GM23338 (cell line): Measurements from ENCODE around the gene CRYAB. TPM values are rescaled to one million over a fixed set of nuclear protein-coding genes. Genes with fewer than 3 reads are reported as not detected.

ENCODE experiments used
- ATAC-seq: fragments of 200-7000 bp; cut with Tn5 transposase; 3 replicates; pipeline ENCODE4 v1.9.1; 2020
- DNase-seq: peaks from one replicate; pipeline ENCODE4 v3.0.0-alpha.2; 2015; ENCODE audit warnings: low spot score
- H2AFZ ChIP-seq: fragments of 200-600 bp; sonication (generic); 2 replicates; pipeline ENCODE4 v1.8.0; 2016; ENCODE audit warnings: antibody characterized with exemption, mild to moderate bottlenecking, moderate library complexity
- H3F3A ChIP-seq: fragments of 200-600 bp; sonication (generic); replicated peaks from 2 replicates; pipeline ENCODE4 v1.8.0; 2017; ENCODE audit warnings: antibody characterized with exemption, mixed run types, low read depth
- H3K27ac ChIP-seq: fragments of 200-600 bp; sonication (generic); 2 replicates; pipeline ENCODE4 v1.6.1; 2016; ENCODE audit warnings: low read depth
- H3K27me3 ChIP-seq: fragments of 200-600 bp; sonication (generic); 2 replicates; pipeline ENCODE4 v1.8.0; 2016; ENCODE audit warnings: mild to moderate bottlenecking, mixed run types, moderate library complexity; ENCODE audit not compliant: insufficient read depth
- H3K36me3 ChIP-seq: fragments of 200-600 bp; sonication (generic); 2 replicates; pipeline ENCODE4 v1.8.0; 2016; ENCODE audit warnings: mild to moderate bottlenecking; ENCODE audit not compliant: insufficient read depth
- H3K4me1 ChIP-seq: fragments of 200-600 bp; sonication (generic); 2 replicates; pipeline ENCODE4 v1.8.0; 2016; ENCODE audit warnings: mild to moderate bottlenecking, moderate library complexity; ENCODE audit not compliant: insufficient read depth
- H3K4me2 ChIP-seq: fragments of 200-600 bp; sonication (generic); 2 replicates; pipeline ENCODE4 v1.7.1; 2017; ENCODE audit warnings: mixed run types
- H3K4me3 ChIP-seq: fragments of 200-600 bp; sonication (generic); 2 replicates; pipeline ENCODE4 v1.6.1; 2016; ENCODE audit warnings: mixed run types
- H3K79me2 ChIP-seq: fragments of 200-600 bp; sonication (generic); replicated peaks from 2 replicates; pipeline ENCODE4 v1.8.0; 2017; ENCODE audit warnings: mild to moderate bottlenecking; ENCODE audit not compliant: insufficient read depth
- H3K9me2 ChIP-seq: fragments of 200-600 bp; sonication (generic); 2 replicates; pipeline ENCODE4 v1.8.0; 2017; ENCODE audit not compliant: insufficient read depth
- H4K20me1 ChIP-seq: fragments of 200-600 bp; sonication (generic); replicated peaks from 2 replicates; pipeline ENCODE4 v1.8.0; 2017; ENCODE audit warnings: mild to moderate bottlenecking; ENCODE audit not compliant: insufficient read depth
- H3K27ac Mint-ChIP-seq: 2 replicates; pipeline ENCODE4 v1.8.0; 2020; ENCODE audit warnings: inconsistent platforms, mild to moderate bottlenecking, moderate library complexity, mixed read lengths
- H3K27me3 Mint-ChIP-seq: 3 replicates; pipeline ENCODE4 v1.8.0; 2022; ENCODE audit warnings: low read depth, mild to moderate bottlenecking, moderate library complexity, mixed read lengths, inconsistent platforms; ENCODE audit not compliant: insufficient read depth, poor library complexity
- H3K36me3 Mint-ChIP-seq: 3 replicates; pipeline ENCODE4 v1.8.0; 2021; ENCODE audit warnings: low read depth, mild to moderate bottlenecking, inconsistent platforms, moderate library complexity, mixed read lengths
- H3K4me1 Mint-ChIP-seq: 3 replicates; pipeline ENCODE4 v1.8.0; 2020; ENCODE audit warnings: mild to moderate bottlenecking, inconsistent platforms, mixed read lengths
- H3K4me3 Mint-ChIP-seq: 3 replicates; pipeline ENCODE4 v1.8.0; 2021; ENCODE audit warnings: moderate library complexity, mild to moderate bottlenecking, inconsistent platforms, mixed read lengths
- H3K9me3 Mint-ChIP-seq: 3 replicates; pipeline ENCODE4 v1.8.0; 2020; ENCODE audit warnings: moderate library complexity, mild to moderate bottlenecking, inconsistent platforms, mixed read lengths
- CREB1 ChIP-seq: fragments of 250-450 bp; sonication (Bioruptor Pico); IDR thresholded peaks from 2 replicates; pipeline ENCODE4 v1.5.0; 2020; ENCODE audit warnings: low read depth, mild to moderate bottlenecking, moderate library complexity
- CTCF ChIP-seq, 2 experiments: fragments of 200-600 bp in 1 of 2; sonication (generic) in 1 of 2; conservative IDR thresholded peaks; 2 replicates each; pipeline versions ENCODE4 v1.5.1 to v1.6.1; 2016 to 2017; ENCODE audit warnings: antibody characterized with exemption in 2 of 2, low read depth in 2 of 2, mild to moderate bottlenecking in 2 of 2, moderate library complexity in 1 of 2
- ETS1 ChIP-seq: IDR thresholded peaks from 2 replicates; pipeline ENCODE4 v1.6.1; 2016; ENCODE audit warnings: antibody characterized with exemption
- EZH2phosphoT487 ChIP-seq: fragments of 200-600 bp; sonication (generic); IDR thresholded peaks from one replicate; pipeline ENCODE4 v1.8.1; 2018; ENCODE audit warnings: antibody characterized with exemption; ENCODE audit not compliant: unreplicated experiment
- JUNB ChIP-seq: IDR thresholded peaks from one replicate; pipeline ENCODE4 v1.6.1; 2016; ENCODE audit warnings: antibody characterized with exemption; ENCODE audit not compliant: unreplicated experiment
- NANOG ChIP-seq: IDR thresholded peaks from 2 replicates; pipeline ENCODE4 v1.6.1; 2016; ENCODE audit warnings: antibody characterized with exemption, borderline replicate concordance
- REST ChIP-seq: IDR thresholded peaks from one replicate; pipeline ENCODE4 v1.6.1; 2018; ENCODE audit warnings: antibody characterized with exemption; ENCODE audit not compliant: unreplicated experiment
- STAT1 ChIP-seq: IDR thresholded peaks from one replicate; pipeline ENCODE4 v1.6.1; 2016; ENCODE audit warnings: antibody characterized with exemption; ENCODE audit not compliant: unreplicated experiment
- ZNF331 ChIP-seq: fragments of 250-450 bp; sonication (Bioruptor Pico); IDR thresholded peaks from 2 replicates; pipeline ENCODE4 v1.5.0; 2020; ENCODE audit warnings: low read depth, mild to moderate bottlenecking, moderate library complexity
- polyA plus RNA-seq: library from polyadenylated mRNA; unstranded; fragments of >200 nt; fragmentation: Nextera tagmentation; extraction: Ambion mirVana; gene quantifications from 2 replicates; pipeline ENCODE4 v1.2.1, GENCODE V29; 2016
- total RNA-seq: library from RNA; depleted of rRNA; stranded (reverse); fragments of >200 nt; shearing (Covaris generic); gene quantifications from 2 replicates; pipeline ENCODE4 v1.2.3, GENCODE V29; 2014

Gene CRYAB
- total and polyA plus RNA-seq, 2 experiments from 2014 or later: 6.1 to 9.6 TPM

- TF ChIP-seq STAT1: no peak
- no peak for TF ChIP-seq JUNB
- TF ChIP-seq ZNF331: no peak
- no peak for TF ChIP-seq NANOG
Measured at GRCh38 chr11:111942829-111943228, 31.3 kb upstream of the CRYAB start (continued).

GRCh38 chr11:111941963-111942362 is 30.4 kb upstream of the CRYAB start:
- H3K4me2 ChIP-seq: no peak overlapping the region
- H3K4me3 ChIP-seq: no peak overlapping the region
- H3K4me1 Mint-ChIP-seq: peaks cover 33% of the 10 kb centered on the region
- no peaks in the 10 kb centered on the region for H3K36me3 ChIP-seq
- TF ChIP-seq CTCF (conservative IDR thresholded peaks at IDR 0.05; ENCODE audit: low read depth in 2 of 2) (no peak), REST (no peak), EZH2phosphoT487 (no peak), STAT1 (no peak), ETS1 (no peak), JUNB (no peak), CREB1 (CRISPR knock-in tag) (no peak), NANOG (no peak)
- H3K36me3 Mint-ChIP-seq: no peaks in the 10 kb centered on the region; the same call in 1 of the 3 replicates
- no peak for DNase-seq
- H3F3A ChIP-seq: peaks cover 5% of the 10 kb centered on the region; the same call in 1 of the 2 replicates
- no peak overlapping the region for H3K27ac ChIP-seq
- peaks cover 20% of the 10 kb centered on the region for H3K4me1 ChIP-seq
- no peak for ATAC-seq
- no peaks in the 10 kb centered on the region; the same call in 1 of the 2 replicates for H4K20me1 ChIP-seq
- no peak overlapping the region for H2AFZ ChIP-seq
- H3K9me2 ChIP-seq: no peaks in the 10 kb centered on the region
- no peaks in the 10 kb centered on the region for H3K9me3 Mint-ChIP-seq
- H3K4me3 Mint-ChIP-seq: no peak overlapping the region
- peaks cover 17% of the 10 kb centered on the region; the same call in 1 of the 2 replicates for H3K79me2 ChIP-seq
- H3K27ac Mint-ChIP-seq: no peak overlapping the region
- H3K27me3 Mint-ChIP-seq: peaks cover 7% of the 10 kb centered on the region
- no peaks in the 10 kb centered on the region for H3K27me3 ChIP-seq
